ENCODE data around the gene RRP15.

- TF ChIP-seq EZH2 (IDR thresholded peaks at IDR 0.05; ENCODE audit: insufficient read depth, poor library complexity, severe bottlenecking), result no peak
- TF ChIP-seq EZH2phosphoT487 (IDR thresholded peaks at IDR 0.05; ENCODE audit: insufficient read depth, low read depth), result no peak
Observed at GRCh38 chr1:218303176-218303879, 18.2 kb downstream of the RRP15 start.

All from GM23248 (cell line).